ENCODE results near the gene GPRC5C.

The GPRC5C gene

DNA sequence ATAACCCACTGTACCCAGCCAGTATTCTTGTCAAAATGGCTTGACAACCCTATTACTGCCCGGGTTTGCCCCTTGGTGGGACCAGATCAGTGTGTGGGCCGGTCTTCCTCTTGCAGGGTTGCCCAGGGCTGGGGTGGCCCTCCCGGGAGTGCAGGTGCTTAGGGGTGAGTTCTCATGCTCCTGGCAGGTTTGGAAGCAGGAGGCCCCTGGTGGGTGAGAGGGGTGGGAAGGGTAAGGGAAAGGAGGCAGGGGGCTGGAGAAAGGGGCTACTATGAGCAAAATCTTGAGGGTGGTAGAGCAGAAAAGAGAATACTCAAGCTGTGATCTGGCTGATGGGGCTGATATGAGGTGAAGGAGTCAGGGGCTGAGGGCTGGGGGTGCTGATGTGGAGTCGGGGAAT, 41.0 kb downstream of the GPRC5C start:
- H3K27ac ChIP-seq: no peak overlapping the region
- no peak for TF ChIP-seq ZFX (IDR thresholded peaks at IDR 0.05)
- no peak for TF ChIP-seq CTCF (conservative IDR thresholded peaks at IDR 0.05)

DNA sequence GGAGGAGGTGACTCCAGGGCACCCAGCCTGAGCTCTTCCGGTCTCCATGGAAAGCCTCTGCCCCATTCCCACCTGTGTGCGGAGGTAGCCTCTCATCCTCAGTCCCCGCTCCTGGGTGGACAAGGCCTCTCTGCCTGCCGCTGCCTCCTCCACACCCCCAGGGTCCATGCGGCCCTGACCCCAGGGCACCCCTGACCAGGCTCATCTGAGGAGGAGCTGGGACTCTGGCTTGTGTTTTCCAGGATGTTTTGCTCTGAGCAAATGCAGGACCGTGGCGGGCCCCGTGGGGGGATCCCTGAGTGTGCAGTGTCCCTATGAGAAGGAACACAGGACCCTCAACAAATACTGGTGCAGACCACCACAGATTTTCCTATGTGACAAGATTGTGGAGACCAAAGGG, 41.4 kb downstream of the GPRC5C start:
- no peak for TF ChIP-seq CTCF (conservative IDR thresholded peaks at IDR 0.05)
- no peak for TF ChIP-seq ZFX (IDR thresholded peaks at IDR 0.05)
- H3K27ac ChIP-seq: no peak overlapping the region

GRCh38 chr17:74474043-74474792, 42.3 kb downstream of the GPRC5C start:
- no peak overlapping the region for H3K27ac ChIP-seq
- TF ChIP-seq ZFX (IDR thresholded peaks at IDR 0.05): no peak
- TF ChIP-seq CTCF (conservative IDR thresholded peaks at IDR 0.05): no peak

DNA sequence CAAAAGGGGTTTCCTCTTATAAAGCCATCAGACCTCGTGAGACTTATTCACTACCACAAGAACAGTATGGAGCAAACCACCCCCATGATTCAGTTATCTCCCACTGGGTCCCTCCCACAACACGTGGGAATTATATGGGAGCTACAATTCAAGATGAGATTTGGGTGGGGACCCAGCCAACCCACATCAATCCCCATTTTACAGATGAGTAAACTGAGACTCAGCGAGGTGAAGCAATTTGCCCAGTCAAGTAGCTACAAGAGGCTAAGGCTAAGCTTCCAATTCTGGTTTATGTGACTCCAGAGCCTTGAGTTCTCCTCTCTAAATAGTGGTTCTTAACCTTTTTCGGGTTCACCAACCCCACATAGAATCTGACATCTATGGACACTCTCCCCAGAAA, 43.3 kb downstream of the GPRC5C start:
- TF ChIP-seq ZFX (IDR thresholded peaks at IDR 0.05) (no peak), CTCF (conservative IDR thresholded peaks at IDR 0.05) (no peak)
- H3K27ac ChIP-seq: no peak overlapping the region

DNA sequence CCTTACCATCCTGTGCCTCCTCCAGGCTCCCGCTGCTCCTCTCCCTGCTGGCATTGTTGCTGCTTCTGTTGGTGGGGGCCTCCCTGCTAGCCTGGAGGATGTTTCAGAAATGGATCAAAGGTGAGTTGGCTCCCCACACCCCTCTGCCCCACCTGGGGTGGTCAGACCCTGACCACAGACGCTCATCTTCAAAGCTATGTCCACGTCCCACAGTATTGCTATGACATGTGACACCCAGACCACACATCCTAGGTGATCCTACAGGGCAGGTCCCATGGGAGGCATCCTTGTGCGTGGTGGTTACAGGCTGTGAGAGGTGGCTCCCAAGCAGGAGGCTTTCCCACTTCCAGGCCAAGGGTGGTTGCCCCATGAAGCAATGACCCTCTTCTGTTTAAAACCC, 45.5 kb downstream of the GPRC5C start:
- no peak for TF ChIP-seq ZFX (IDR thresholded peaks at IDR 0.05)
- no peak for TF ChIP-seq CTCF (conservative IDR thresholded peaks at IDR 0.05)
- H3K27ac ChIP-seq: no peak overlapping the region

GRCh38 chr17:74478420-74479100, 46.7 kb downstream of the GPRC5C start:
- no peak overlapping the region for H3K27ac ChIP-seq
- TF ChIP-seq CTCF (conservative IDR thresholded peaks at IDR 0.05) (no peak), ZFX (IDR thresholded peaks at IDR 0.05) (no peak)

DNA sequence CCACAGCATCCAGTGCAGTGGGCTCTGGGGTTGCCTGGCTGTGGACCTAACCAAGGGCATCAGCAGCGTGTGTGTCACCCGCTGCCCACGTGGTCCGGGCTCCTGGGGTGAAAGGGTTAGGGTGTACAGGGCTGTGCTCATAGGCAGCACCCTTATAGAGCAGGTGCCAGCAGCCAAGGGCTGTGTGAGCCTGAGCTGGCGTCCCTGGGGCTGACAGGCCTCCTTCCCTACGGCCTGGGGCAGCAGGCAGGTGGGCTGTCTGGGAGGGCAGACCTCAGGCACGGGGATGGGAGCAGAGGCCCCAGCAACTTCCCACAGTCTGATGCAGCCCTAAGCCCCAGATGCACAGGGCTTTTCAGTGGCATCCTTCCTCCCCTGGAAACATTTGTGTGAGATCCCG, 48.4 kb downstream of the GPRC5C start:
- H3K27ac ChIP-seq: no peak overlapping the region
- TF ChIP-seq ZFX (IDR thresholded peaks at IDR 0.05) (no peak), CTCF (conservative IDR thresholded peaks at IDR 0.05) (no peak)
